ENCODE data around the gene C12orf57.

Gene C12orf57

DNA sequence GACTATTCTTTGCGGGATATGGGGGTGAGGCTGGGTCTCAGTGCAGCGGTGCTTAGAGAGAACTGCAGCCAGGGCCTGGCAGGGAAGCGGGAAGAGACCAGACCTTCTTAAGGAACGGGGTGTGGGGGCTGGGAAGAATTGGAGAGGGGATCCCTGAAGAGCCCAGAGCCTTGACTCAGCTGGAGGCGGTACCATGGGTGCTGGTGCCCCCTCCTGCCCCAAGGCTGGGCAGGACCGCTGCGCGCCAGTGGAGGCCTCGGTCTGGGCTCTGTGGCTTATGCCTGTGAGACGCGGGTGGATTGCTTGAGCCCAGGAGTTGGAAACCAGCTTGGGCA lies 1.5 kb upstream of the C12orf57 start:
- Histone ChIP-seq H3K4me3 (ENCODE audit: low read length) (no peak overlapping the region), H3K27me3 (ENCODE audit: insufficient read depth, low read length) (no peaks in the 10 kb centered on the region), H3K4me1 (ENCODE audit: insufficient read depth, low read length) (peaks cover 18% of the 10 kb centered on the region), H3K9me3 (ENCODE audit: insufficient read depth, low read depth, low read length) (no peaks in the 10 kb centered on the region), H3K36me3 (ENCODE audit: insufficient read depth, low read length) (peaks cover 30% of the 10 kb centered on the region), H3K9ac (ENCODE audit: low read depth, low read length) (no peak overlapping the region), H3K27ac (ENCODE audit: low read depth, low read length) (peak overlapping the region; percentile 90; the same call in 1 of the 2 replicates)
- WGBS = 94% methylated on average over 11 of the region's 11 CpGs

DNA sequence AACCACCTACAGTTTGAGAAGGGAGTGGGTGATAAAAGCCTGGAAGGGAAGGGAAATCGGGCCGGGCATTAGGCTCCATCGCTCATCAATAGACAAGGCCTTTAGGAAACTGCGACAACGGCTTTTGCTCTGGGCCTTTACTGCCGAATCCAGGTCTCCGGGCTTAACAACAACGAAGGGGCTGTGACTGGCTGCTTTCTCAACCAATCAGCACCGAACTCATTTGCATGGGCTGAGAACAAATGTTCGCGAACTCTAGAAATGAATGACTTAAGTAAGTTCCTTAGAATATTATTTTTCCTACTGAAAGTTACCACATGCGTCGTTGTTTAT lies 467 bp upstream of the C12orf57 start:
- peaks cover 15% of the 10 kb centered on the region for H3K4me1 ChIP-seq (ENCODE audit: insufficient read depth, low read length)
- peak overlapping the region; percentile 90 for H3K27ac ChIP-seq (ENCODE audit: low read depth, low read length)
- WGBS = 4% methylated on average over 11 of the region's 13 CpGs
- H3K9me3 ChIP-seq (ENCODE audit: insufficient read depth, low read depth, low read length) = no peaks in the 10 kb centered on the region
- H3K36me3 ChIP-seq (ENCODE audit: insufficient read depth, low read length) = peaks cover 30% of the 10 kb centered on the region
- H3K27me3 ChIP-seq (ENCODE audit: insufficient read depth, low read length) = no peaks in the 10 kb centered on the region
- H3K9ac ChIP-seq (ENCODE audit: low read depth, low read length) = peak overlapping the region; percentile 82
- peak overlapping the region; percentile 81 for H3K4me3 ChIP-seq (ENCODE audit: low read length)

DNA sequence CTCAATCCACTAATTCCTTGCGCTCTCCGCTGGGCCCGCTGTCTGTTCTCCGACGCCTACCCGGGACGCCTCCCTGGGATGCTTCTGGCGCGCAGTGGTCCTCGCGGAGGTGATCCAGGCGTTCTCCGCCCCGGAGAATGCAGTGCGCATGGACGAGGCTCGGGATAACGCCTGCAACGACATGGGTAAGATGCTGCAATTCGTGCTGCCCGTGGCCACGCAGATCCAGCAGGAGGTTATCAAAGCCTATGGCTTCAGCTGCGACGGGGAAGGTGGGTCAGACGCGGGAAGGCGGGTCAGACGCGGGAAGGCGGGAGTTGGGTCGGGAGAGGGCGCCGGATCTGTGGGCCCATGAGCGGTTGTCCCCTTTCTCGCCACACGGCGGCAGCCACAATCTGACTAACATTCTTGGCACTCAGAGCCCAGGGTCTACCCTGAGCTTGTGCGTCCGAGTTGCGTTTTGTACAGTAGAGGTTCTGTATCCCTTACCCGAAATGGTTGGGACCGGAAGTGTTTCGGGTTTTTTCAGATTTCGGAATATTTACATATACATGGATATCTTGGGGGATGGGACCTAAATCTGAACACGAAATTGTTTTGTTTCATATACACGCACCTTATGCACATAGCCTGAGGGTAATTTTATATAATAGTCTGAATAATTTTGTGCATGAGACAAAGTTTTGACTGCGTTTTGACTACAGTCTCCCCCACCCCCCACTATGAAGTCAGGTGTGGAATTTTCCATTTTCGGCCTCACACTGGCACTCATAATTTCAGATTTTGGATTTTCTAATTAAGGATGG lies 762 bp downstream of the C12orf57 start:
- peak overlapping the region; percentile 82 for H3K9ac ChIP-seq (ENCODE audit: low read depth, low read length)
- no peaks in the 10 kb centered on the region for H3K9me3 ChIP-seq (ENCODE audit: insufficient read depth, low read depth, low read length)
- peaks cover 12% of the 10 kb centered on the region; the same call in 1 of the 2 replicates for H3K4me1 ChIP-seq (ENCODE audit: insufficient read depth, low read length)
- WGBS = 5% methylated on average over 47 of the region's 48 CpGs
- peaks cover 18% of the 10 kb centered on the region for H3K36me3 ChIP-seq (ENCODE audit: insufficient read depth, low read length)
- H3K4me3 ChIP-seq (ENCODE audit: low read length) = peak overlapping the region; percentile 81
- H3K27me3 ChIP-seq (ENCODE audit: insufficient read depth, low read length) = no peaks in the 10 kb centered on the region
- peak overlapping the region; percentile 90 for H3K27ac ChIP-seq (ENCODE audit: low read depth, low read length)

DNA sequence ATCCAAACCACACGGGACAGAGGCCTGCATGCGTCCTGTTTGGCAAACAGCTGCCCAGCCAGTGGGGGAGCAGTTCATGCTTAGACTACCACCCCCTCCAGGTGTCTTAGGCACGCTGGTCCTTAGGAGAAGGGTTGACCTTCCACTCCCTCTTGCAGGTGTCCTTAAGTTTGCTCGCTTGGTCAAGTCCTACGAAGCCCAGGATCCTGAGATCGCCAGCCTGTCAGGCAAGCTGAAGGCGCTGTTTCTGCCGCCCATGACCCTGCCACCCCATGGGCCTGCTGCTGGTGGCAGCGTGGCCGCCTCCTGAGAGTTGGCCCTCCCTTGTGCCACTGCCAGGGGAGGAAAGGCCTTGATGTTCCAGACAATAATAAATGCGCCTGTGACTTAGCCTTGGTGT lies 1.8 kb downstream of the C12orf57 start:
- no peak overlapping the region for H3K9ac ChIP-seq (ENCODE audit: low read depth, low read length)
- peak overlapping the region; percentile 66 for H3K27ac ChIP-seq (ENCODE audit: low read depth, low read length)
- 76% methylated on average over 11 of the region's 11 CpGs for WGBS
- H3K36me3 ChIP-seq (ENCODE audit: insufficient read depth, low read length) = peaks cover 10% of the 10 kb centered on the region
- peaks cover 12% of the 10 kb centered on the region; the same call in 1 of the 2 replicates for H3K4me1 ChIP-seq (ENCODE audit: insufficient read depth, low read length)
- no peaks in the 10 kb centered on the region for H3K27me3 ChIP-seq (ENCODE audit: insufficient read depth, low read length)
- peak overlapping the region; percentile 58 for H3K4me3 ChIP-seq (ENCODE audit: low read length)
- H3K9me3 ChIP-seq (ENCODE audit: insufficient read depth, low read depth, low read length) = no peaks in the 10 kb centered on the region

DNA sequence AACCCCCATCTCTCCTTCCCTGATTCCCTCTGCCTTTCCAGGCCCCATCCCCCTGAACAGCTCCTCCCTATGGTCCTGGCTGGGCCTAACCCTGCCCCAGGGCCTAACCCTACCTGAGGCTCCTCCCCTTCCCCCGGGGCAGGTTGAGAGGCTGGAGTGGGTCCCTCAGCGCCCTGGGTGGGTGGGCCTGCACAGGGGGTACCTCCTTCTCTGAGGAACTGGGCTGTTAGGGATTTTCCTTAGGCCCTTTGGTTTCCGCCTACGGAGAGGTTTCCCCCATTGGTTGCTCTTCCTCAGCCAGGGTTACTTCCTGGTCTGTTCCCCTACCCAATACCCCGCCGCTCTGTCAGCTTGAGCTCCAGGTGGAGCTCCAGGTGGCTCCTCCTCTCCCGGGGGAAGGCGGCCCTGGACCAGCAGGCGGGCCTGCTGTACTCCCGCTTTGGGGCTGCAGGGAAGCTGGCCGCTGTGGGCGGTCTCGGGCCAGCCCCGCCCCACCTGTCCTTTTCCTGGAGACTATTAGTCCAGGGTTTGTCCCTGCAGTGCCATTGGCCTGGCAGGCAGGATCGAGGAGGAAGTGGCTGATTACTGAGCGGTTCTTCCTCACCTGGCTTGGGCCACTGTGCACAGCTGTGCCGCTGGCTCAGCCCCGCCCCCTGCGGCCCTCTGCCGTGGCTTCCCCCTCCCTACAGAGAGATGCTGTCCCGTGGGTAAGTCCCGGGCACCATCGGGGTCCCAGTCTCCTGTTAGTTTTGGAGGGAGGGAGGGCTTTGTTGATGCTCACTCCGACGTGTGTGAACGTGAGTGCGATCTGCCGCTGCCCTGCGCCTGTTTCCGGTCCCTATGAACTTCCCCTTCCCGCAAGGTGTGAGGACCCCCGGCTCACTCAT lies 2.5 kb downstream of the C12orf57 start:
- Histone ChIP-seq H3K27ac (ENCODE audit: low read depth, low read length) (peak overlapping the region; percentile 66), H3K9ac (ENCODE audit: low read depth, low read length) (peak overlapping the region; percentile 50), H3K36me3 (ENCODE audit: insufficient read depth, low read length) (peaks cover 4% of the 10 kb centered on the region), H3K4me3 (ENCODE audit: low read length) (peak overlapping the region; percentile 58), H3K27me3 (ENCODE audit: insufficient read depth, low read length) (no peaks in the 10 kb centered on the region), H3K9me3 (ENCODE audit: insufficient read depth, low read depth, low read length) (no peaks in the 10 kb centered on the region), H3K4me1 (ENCODE audit: insufficient read depth, low read length) (peaks cover 12% of the 10 kb centered on the region; the same call in 1 of the 2 replicates)
- 3% methylated on average over 32 of the region's 32 CpGs for WGBS

DNA sequence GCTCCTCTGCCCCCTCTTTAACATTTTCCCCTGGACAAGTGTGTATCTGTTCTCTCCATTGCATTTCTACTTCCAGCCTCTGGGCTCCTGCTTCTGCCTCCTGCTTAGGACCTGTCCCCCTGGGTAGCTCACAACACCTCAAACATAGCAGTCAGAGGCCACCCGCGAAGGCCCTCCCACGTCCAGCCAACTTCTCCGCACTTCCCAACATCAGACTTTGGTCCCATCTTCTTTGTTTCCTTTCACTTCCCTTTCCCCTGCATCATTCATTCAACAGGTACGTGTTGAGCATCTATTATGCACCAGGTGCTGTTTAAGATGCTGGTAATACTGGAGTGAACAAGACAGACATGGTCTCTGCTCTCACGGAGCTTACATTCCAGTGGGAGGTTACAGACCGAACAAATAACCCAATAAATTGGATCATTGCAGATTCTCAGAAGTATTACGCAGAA lies 3.1 kb downstream of the C12orf57 start:
- Histone ChIP-seq H3K36me3 (ENCODE audit: insufficient read depth, low read length) (no peaks in the 10 kb centered on the region), H3K4me3 (ENCODE audit: low read length) (peak overlapping the region; percentile 58), H3K27ac (ENCODE audit: low read depth, low read length) (peak overlapping the region; percentile 66; the same call in 1 of the 2 replicates), H3K27me3 (ENCODE audit: insufficient read depth, low read length) (no peaks in the 10 kb centered on the region), H3K9me3 (ENCODE audit: insufficient read depth, low read depth, low read length) (no peaks in the 10 kb centered on the region), H3K9ac (ENCODE audit: low read depth, low read length) (peak overlapping the region; percentile 50), H3K4me1 (ENCODE audit: insufficient read depth, low read length) (peaks cover 12% of the 10 kb centered on the region; the same call in 1 of the 2 replicates)
- 63% methylated on average over 8 of the region's 8 CpGs for WGBS

DNA sequence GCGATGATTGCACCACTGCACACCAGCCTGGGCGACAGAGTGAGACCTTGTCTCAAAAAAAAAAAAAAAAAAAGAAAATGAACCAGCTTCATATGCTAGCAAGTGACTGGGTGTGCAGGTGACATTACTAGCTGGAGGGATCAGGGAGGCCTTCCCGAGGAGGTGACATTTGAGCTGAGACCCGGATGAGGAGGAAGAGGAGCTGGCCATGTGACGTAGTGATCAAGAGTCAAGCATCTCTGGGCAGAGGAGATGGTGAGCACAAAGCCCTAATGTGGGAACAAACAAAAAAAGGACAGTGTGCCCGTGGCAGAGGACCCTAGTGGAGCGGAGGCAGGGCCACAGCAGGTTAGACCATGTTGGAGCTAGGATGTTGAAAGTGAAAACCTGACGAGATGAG lies 3.8 kb downstream of the C12orf57 start:
- H3K27ac ChIP-seq (ENCODE audit: low read depth, low read length) = no peak overlapping the region
- no peak overlapping the region for H3K9ac ChIP-seq (ENCODE audit: low read depth, low read length)
- no peaks in the 10 kb centered on the region for H3K9me3 ChIP-seq (ENCODE audit: insufficient read depth, low read depth, low read length)
- no peaks in the 10 kb centered on the region for H3K27me3 ChIP-seq (ENCODE audit: insufficient read depth, low read length)
- 94% methylated on average over 8 of the region's 8 CpGs for WGBS
- H3K4me1 ChIP-seq (ENCODE audit: insufficient read depth, low read length) = peaks cover 12% of the 10 kb centered on the region; the same call in 1 of the 2 replicates
- H3K36me3 ChIP-seq (ENCODE audit: insufficient read depth, low read length) = no peaks in the 10 kb centered on the region
- no peak overlapping the region for H3K4me3 ChIP-seq (ENCODE audit: low read length)

DNA sequence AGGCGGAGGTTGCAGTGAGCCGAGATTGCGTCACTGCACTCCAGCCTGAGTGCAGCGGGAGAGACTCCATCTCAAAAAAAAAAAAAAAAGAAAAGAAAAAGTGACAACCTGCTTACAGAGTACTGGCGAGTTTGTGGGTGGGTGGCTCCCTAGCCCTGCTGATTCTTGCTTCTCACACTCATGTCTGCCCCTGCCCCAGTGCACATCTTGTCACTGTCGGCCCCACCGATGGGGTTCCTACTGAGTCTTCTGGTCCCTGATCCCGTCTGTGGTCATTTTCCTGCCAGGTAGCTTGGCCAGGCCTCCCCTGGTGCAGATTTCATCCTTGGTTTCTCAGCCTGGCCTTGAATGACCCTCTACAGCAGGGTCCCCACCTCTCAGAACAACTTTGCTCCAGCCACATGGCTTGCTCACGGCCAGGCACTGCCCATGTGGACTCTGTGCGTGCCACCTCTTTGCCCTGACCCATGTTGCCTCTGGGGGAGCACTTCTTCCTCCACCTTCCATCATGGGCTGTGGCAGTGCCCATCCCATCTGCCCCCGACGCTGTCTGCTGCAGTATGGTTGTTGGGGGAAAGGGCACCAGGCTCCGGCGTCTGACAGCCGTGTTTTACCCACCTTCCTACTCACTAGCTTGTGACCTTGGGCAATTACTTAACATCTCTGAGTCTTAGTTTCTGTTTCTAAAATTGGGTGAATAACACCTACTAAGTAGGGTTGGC lies 5.2 kb downstream of the C12orf57 start:
- no peaks in the 10 kb centered on the region for H3K36me3 ChIP-seq (ENCODE audit: insufficient read depth, low read length)
- no peak overlapping the region for H3K4me3 ChIP-seq (ENCODE audit: low read length)
- no peaks in the 10 kb centered on the region for H3K27me3 ChIP-seq (ENCODE audit: insufficient read depth, low read length)
- H3K4me1 ChIP-seq (ENCODE audit: insufficient read depth, low read length) = peaks cover 12% of the 10 kb centered on the region; the same call in 1 of the 2 replicates
- no peak overlapping the region for H3K9ac ChIP-seq (ENCODE audit: low read depth, low read length)
- no peak overlapping the region for H3K27ac ChIP-seq (ENCODE audit: low read depth, low read length)
- 94% methylated on average over 12 of the region's 15 CpGs for WGBS
- no peaks in the 10 kb centered on the region for H3K9me3 ChIP-seq (ENCODE audit: insufficient read depth, low read depth, low read length)

DNA sequence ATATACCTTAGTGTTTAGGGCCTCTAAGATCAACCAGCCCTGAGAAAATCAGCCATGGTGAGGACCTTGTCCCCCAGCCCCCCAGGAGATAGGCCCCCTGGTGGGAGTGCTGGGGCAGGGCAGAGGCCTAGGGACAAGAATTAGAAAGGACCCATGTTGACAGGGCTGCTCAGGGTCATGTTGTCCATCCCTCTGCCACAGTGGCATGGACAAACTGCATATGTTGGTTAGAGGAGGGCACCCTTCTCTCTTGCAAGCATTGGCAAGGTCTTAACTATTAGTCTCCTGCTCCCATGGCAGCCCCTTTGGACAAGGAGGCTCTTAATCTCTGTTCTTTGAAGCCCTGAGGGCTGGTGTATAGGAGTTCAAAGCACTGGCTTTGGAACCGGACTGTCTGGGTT lies 6.6 kb downstream of the C12orf57 start:
- Histone ChIP-seq H3K36me3 (ENCODE audit: insufficient read depth, low read length) (no peaks in the 10 kb centered on the region), H3K4me3 (ENCODE audit: low read length) (no peak overlapping the region), H3K9me3 (ENCODE audit: insufficient read depth, low read depth, low read length) (no peaks in the 10 kb centered on the region), H3K27ac (ENCODE audit: low read depth, low read length) (no peak overlapping the region), H3K27me3 (ENCODE audit: insufficient read depth, low read length) (no peaks in the 10 kb centered on the region), H3K4me1 (ENCODE audit: insufficient read depth, low read length) (peaks cover 4% of the 10 kb centered on the region; the same call in 1 of the 2 replicates), H3K9ac (ENCODE audit: low read depth, low read length) (no peak overlapping the region; the same call in 1 of the 2 replicates)
- WGBS = 83% methylated on average over 1 of the region's 1 CpG

DNA sequence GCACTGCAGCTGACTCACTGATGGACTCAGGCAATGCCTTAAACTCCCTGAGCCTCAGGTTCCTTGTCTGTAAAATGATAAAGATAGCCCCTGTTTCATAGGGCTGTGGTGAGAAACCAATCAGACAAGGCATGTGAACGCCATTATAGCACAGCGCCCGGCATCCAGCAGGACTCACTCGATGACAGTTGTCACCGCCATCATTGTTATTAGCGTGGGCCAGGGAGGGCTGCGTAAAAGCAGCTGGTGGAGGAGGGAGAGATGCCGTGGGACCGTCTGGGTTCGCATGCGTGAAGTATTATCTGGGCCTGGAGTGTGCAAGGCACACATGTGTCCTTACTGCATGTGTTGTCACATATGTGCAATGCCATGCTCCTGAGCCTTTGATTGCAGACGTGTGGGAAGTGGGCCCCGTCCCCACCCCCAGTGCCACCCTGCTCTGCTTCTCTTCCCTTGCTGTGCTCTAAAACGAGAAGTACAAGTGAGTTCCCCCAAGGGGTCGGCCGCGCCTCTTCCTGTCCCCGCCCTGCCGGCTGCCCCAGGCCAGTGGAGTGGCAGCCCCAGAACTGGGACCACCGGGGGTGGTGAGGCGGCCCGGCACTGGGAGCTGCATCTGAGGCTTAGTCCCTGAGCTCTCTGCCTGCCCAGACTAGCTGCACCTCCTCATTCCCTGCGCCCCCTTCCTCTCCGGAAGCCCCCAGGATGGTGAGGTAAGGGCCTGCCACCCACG lies 7.2 kb downstream of the C12orf57 start, which contains the start of gene PTPN6:
TSS of gene PTPN6 (plus strand) at position 546 of the 730 bp plus-strand sequence. CDS start at position 703, 157 bp downstream.
- H3K36me3 ChIP-seq (ENCODE audit: insufficient read depth, low read length) = no peaks in the 10 kb centered on the region
- no peak within 1 kb of the TSS for H3K27ac ChIP-seq (ENCODE audit: low read depth, low read length)
- WGBS = 88% methylated on average over 25 of the region's 25 CpGs
- H3K4me3 ChIP-seq (ENCODE audit: low read length) = no peak within 1 kb of the TSS
- H3K27me3 ChIP-seq (ENCODE audit: insufficient read depth, low read length) = no peaks in the 10 kb centered on the region
- H3K9me3 ChIP-seq (ENCODE audit: insufficient read depth, low read depth, low read length) = no peaks in the 10 kb centered on the region
- no peaks in the 10 kb centered on the region for H3K4me1 ChIP-seq (ENCODE audit: insufficient read depth, low read length)
- H3K9ac ChIP-seq (ENCODE audit: low read depth, low read length) = no peak within 1 kb of the TSS; the same call in 1 of the 2 replicates
